Fibroblast of the conjunctiva (primary cell): Measurements from ENCODE around the gene CCR1.
A peak's percentile ranks its signal among the peaks of the same experiment; 100 is the strongest.

ENCODE experiments used
- DNase-seq: peaks from one replicate; pipeline ENCODE4 v3.0.0-alpha.2; 2010; ENCODE audit warnings: low read depth

CCR1 gene

GRCh38 chr3:46208167-46208704 lies at the start of gene CCR1:
Gene CCR1 (minus strand): TSS chr3:46208313. CDS start chr3:46204313, 4,000 bp downstream.
- DNase-seq, result no peak

- no peak for DNase-seq
These were observed 44.9 kb upstream of the CCR1 start for GRCh38 chr3:46252980-46253379.

GRCh38 chr3:46245146-46245545 lies 37.0 kb upstream of the CCR1 start:
- no peak for DNase-seq

GRCh38 chr3:46243560-46243959 lies 35.4 kb upstream of the CCR1 start:
- DNase-seq, result no peak

- no peak for DNase-seq
These were observed 34.0 kb upstream of the CCR1 start, which contains the start of gene CCR3 for GRCh38 chr3:46242120-46242519. Gene CCR3 (plus strand): TSS chr3:46242460. CDS start chr3:46265159, 22,699 bp downstream.

GRCh38 chr3:46239952-46240351 lies 31.8 kb upstream of the CCR1 start:
- no peak for DNase-seq

- DNase-seq, result no peak
These were observed 31.3 kb upstream of the CCR1 start for GRCh38 chr3:46239301-46239938.

GRCh38 chr3:46238386-46238785 lies 30.3 kb upstream of the CCR1 start:
- no peak for DNase-seq

GRCh38 chr3:46236294-46237054 lies 28.4 kb upstream of the CCR1 start:
- DNase-seq, result no peak

GRCh38 chr3:46235425-46235824 lies 27.3 kb upstream of the CCR1 start:
- no peak for DNase-seq

- DNase-seq, result no peak
These were observed 25.1 kb upstream of the CCR1 start for GRCh38 chr3:46233194-46233593.

- DNase-seq, result no peak
These were observed 23.2 kb upstream of the CCR1 start for GRCh38 chr3:46231323-46231722.

- peak; percentile 62 for DNase-seq
These were observed 20.4 kb upstream of the CCR1 start for GRCh38 chr3:46228260-46229242.

- DNase-seq, result no peak
These were observed 14.5 kb upstream of the CCR1 start for GRCh38 chr3:46222435-46223161.

- no peak for DNase-seq
These were observed 13.8 kb upstream of the CCR1 start for GRCh38 chr3:46221938-46222337.

- DNase-seq, result no peak
These were observed 13.3 kb upstream of the CCR1 start for GRCh38 chr3:46221391-46221790.

- no peak for DNase-seq
These were observed 10.1 kb upstream of the CCR1 start for GRCh38 chr3:46218196-46218709.

GRCh38 chr3:46215810-46216414 lies 7.8 kb upstream of the CCR1 start:
- DNase-seq, result no peak

- DNase-seq, result no peak
These were observed 6.7 kb upstream of the CCR1 start for GRCh38 chr3:46214751-46215352.

- no peak for DNase-seq
These were observed 5.1 kb upstream of the CCR1 start for GRCh38 chr3:46213201-46213600.
